ENCODE measurements around the gene NCKAP1. TPM values are rescaled to one million over a fixed set of nuclear protein-coding genes. Genes with fewer than 3 reads are reported as not detected.

Gene NCKAP1
- total RNA-seq, 1 experiment from 2014 or later, result 115 TPM

DNA sequence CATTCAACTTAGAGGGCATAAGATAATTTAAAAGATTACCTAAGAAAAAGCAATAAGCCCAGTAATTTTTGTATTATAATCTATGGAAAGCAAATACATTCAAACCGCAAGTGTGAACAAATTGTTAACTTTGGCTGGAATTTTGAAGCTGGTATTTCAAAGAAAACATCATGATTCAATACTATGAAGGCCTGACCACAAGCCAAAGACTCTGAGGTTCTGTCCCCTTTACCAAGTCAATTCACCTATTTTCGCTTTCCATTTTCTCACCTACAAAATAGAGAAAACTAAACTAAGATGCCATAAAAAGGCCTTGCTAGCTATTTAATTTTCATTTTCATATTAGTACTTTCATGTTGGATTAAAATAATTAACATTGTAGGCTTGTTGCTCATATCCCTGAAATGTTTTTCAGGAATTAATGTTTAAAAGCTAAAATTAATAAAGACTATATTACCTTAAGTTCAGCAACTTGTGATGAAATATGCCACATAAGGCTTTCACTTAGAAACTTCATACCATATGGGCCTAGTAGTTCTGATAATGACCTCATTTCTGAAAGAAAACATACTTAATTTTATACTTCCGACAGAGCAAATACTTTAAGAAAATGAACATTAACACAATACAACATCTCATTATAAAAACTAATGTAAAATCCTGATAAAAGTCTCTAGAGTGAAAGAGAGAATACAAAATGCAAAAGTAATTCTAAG, 86.2 kb downstream of the NCKAP1 start (continued):
- TF ChIP-seq, protein P1, sequence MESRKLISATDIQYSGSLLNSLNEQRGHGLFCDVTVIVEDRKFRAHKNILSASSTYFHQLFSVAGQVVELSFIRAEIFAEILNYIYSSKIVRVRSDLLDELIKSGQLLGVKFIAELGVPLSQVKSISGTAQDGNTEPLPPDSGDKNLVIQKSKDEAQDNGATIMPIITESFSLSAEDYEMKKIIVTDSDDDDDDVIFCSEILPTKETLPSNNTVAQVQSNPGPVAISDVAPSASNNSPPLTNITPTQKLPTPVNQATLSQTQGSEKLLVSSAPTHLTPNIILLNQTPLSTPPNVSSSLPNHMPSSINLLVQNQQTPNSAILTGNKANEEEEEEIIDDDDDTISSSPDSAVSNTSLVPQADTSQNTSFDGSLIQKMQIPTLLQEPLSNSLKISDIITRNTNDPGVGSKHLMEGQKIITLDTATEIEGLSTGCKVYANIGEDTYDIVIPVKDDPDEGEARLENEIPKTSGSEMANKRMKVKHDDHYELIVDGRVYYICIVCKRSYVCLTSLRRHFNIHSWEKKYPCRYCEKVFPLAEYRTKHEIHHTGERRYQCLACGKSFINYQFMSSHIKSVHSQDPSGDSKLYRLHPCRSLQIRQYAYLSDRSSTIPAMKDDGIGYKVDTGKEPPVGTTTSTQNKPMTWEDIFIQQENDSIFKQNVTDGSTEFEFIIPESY (IDR thresholded peaks at IDR 0.05; ENCODE audit: extremely low read depth, insufficient replicate concordance, low read length), result no peak
- TF ChIP-seq ZNF274 (IDR thresholded peaks at IDR 0.05; ENCODE audit: low read depth, low read length) (no peak), TCF7L2 (IDR thresholded peaks at IDR 0.05; ENCODE audit: borderline replicate concordance, extremely low read depth, insufficient read depth, insufficient read length) (no peak), SIN3A (IDR thresholded peaks at IDR 0.05; ENCODE audit: low read depth) (no peak), ZFX (IDR thresholded peaks at IDR 0.05) (no peak), SP1 (IDR thresholded peaks at IDR 0.05; ENCODE audit: low read depth) (no peak)
- TF ChIP-seq, protein P2, sequence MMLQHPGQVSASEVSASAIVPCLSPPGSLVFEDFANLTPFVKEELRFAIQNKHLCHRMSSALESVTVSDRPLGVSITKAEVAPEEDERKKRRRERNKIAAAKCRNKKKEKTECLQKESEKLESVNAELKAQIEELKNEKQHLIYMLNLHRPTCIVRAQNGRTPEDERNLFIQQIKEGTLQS (IDR thresholded peaks at IDR 0.05), result no peak

DNA sequence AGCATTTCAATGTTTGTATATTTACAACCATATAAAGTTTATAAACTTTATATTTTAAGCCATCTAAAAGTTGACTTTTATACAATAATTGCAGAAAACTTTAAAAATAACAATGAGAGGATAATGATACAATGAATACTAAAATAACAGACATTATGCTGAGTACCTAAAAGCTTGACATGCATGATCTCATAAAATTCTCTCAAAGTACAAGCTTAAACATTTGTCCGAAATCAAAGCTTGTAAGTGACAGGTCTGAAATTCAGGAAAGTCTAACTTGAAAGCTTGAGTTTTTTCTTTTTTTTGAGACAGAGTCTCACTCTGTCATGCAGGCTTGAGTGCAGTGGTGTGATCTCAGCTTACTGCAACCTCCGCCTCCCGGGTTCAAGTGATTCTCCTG, 87.7 kb downstream of the NCKAP1 start:
- H4K20me1 ChIP-seq (ENCODE audit: insufficient read depth), result no peaks in the 10 kb centered on the region
- CTCF ChIA-PET, result interaction anchor here (1.4 to 2.9 kb wide), 2 partner anchors 30 to 80 kb away, joined by 4 to 14 read pairs; no protein-coding TSS in a partner anchor
- H3K4me2 ChIP-seq (ENCODE audit: low read length), result no peak overlapping the region
- H3K4me3 ChIP-seq (replicated peaks in 1 of 2; ENCODE audit: low read depth in 1 of 2, low read length in 2 of 2), result no peak overlapping the region
- H3K27me3 ChIP-seq (ENCODE audit: insufficient read depth, low read length), result no peaks in the 10 kb centered on the region
- POLR2A ChIA-PET, result no interaction called here
- no peak overlapping the region for H3K27ac ChIP-seq (ENCODE audit: low read depth, low read length)
- H3K4me1 ChIP-seq (ENCODE audit: control insufficient read depth in 1 of 2, insufficient read depth in 2 of 2, low read length in 2 of 2), result peaks cover 10% of the 10 kb centered on the region in 2 experiments
- no peak overlapping the region for H2AFZ ChIP-seq (ENCODE audit: low read depth, low read length, poor library complexity, severe bottlenecking)
- intact Hi-C loops (cut with micrococcal nuclease), result no loop called here
- peaks cover 2% of the 10 kb centered on the region; the same call in 1 of the 2 replicates for H3K79me2 ChIP-seq (ENCODE audit: insufficient read depth, low read length)
- ATAC-seq (no peak), DNase-seq (ENCODE audit: low read depth, low spot score) (no peak)
- no peak for TF ChIP-seq JUND (IDR thresholded peaks at IDR 0.05)
- no peak for TF ChIP-seq FOSL1 (IDR thresholded peaks at IDR 0.05; ENCODE audit: low read depth)
- no peak for TF ChIP-seq EZH2phosphoT487 (IDR thresholded peaks at IDR 0.05; ENCODE audit: borderline replicate concordance)
- TF ChIP-seq YY1 (IDR thresholded peaks at IDR 0.05; ENCODE audit: extremely low read depth, insufficient replicate concordance, low read depth, low read length), result no peak
- TF ChIP-seq, protein P2 (IDR thresholded peaks at IDR 0.05), result no peak
- no peak for TF ChIP-seq CBX3 (IDR thresholded peaks at IDR 0.05; ENCODE audit: low read depth)
- no peak for TF ChIP-seq TCF7L2 (IDR thresholded peaks at IDR 0.05; ENCODE audit: borderline replicate concordance, extremely low read depth, insufficient read depth, insufficient read length)
- TF ChIP-seq, protein P1 (IDR thresholded peaks at IDR 0.05; ENCODE audit: extremely low read depth, insufficient replicate concordance, low read length), result no peak
- no peak for TF ChIP-seq ZNF274 (IDR thresholded peaks at IDR 0.05; ENCODE audit: low read depth, low read length)
- TF ChIP-seq RAD21 (IDR thresholded peaks at IDR 0.05; ENCODE audit: low read depth), result no peak
- TF ChIP-seq SIN3A (IDR thresholded peaks at IDR 0.05; ENCODE audit: low read depth), result no peak
- no peaks in the 10 kb centered on the region for H3K9me3 ChIP-seq (ENCODE audit: control insufficient read depth in 1 of 2, insufficient read depth in 1 of 2, low read depth in 1 of 2, low read length in 2 of 2)
- H3K36me3 ChIP-seq (ENCODE audit: control insufficient read depth in 1 of 2, insufficient read depth in 2 of 2, low read length in 2 of 2), result peaks cover 0 to 8% of the 10 kb centered on the region in 2 experiments; a peak in 1 of 4 replicates
- H3K9ac ChIP-seq (ENCODE audit: low read length), result no peak overlapping the region
- RAD21 ChIA-PET (ENCODE audit: low non-redundant PET in 1 of 2, low total read pairs in 2 of 2, uncharacterized antibody in 2 of 2, unreplicated experiment in 2 of 2), result no interaction called here
- BruUV-seq (replicated peaks), result no TSS peak
- H3K9me2 ChIP-seq (ENCODE audit: insufficient read depth), result no peaks in the 10 kb centered on the region
